ENCODE data around the gene CENPX. TPM values are rescaled to one million over a fixed set of nuclear protein-coding genes. Genes with fewer than 3 reads are reported as not detected.

The CENPX gene
- polyA plus RNA-seq, 12 donors: 26.1 to 35.6 (median 30.8) TPM; not detected in 1

GRCh38 chr17:82028966-82029365 is 6.3 kb upstream of the CENPX start:
- DNase-seq: no peak

- no peak for DNase-seq
Measured at GRCh38 chr17:82028246-82028645, 5.6 kb upstream of the CENPX start.

DNA sequence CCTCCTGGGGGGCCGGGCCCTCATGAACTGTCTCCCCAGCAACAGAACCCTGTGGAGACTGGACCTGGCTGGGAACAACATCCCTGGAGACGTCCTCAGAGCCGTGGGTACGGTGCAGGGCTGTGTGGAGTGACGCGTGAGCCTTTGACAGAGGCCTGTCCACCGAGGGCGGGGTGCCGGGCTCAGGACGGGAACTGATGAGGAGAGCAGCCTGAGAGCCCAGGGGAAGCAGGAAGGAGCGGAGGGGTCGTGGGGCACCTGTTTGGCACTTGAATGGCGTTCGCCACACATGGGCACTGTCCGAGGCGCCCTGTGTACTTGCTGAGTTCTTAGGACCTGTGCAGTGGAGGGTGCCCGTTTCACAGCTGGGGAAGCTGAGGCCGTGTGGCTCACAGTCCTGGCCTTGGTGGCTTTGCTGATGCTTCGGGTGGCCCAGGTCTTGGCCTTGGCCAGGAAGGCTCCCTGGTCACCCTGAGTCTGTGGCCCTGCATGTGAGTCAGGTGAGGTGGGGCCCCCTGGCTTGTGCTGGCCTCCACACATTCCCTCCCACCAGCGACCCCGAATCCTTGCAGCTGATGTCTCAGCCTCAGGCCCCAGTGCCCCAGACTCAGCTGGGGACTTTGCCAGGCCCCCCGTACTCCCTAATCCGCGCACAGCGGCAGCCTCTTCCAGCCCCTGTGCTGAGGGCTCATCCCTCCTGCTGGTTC is 2.9 kb upstream of the CENPX start:
- no peak for DNase-seq

DNA sequence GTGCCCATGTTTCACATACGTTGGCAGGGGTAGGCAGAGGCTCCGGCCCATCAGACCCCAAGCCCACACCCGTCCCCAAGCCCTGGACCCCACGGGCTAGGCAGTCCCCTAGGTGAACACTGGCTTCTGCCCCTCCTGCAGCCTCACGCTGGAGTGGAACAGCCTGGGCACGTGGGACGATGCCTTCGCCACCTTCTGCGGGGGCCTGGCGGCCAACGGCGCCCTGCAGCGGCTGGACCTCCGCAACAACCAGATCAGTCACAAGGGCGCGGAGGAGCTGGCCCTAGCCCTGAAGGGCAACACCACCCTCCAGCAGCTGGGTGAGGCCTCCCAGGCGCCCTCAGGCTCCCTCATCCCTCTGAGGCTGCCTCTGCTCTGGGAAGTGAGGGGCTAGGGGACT is 2.2 kb upstream of the CENPX start:
- DNase-seq: no peak

DNA sequence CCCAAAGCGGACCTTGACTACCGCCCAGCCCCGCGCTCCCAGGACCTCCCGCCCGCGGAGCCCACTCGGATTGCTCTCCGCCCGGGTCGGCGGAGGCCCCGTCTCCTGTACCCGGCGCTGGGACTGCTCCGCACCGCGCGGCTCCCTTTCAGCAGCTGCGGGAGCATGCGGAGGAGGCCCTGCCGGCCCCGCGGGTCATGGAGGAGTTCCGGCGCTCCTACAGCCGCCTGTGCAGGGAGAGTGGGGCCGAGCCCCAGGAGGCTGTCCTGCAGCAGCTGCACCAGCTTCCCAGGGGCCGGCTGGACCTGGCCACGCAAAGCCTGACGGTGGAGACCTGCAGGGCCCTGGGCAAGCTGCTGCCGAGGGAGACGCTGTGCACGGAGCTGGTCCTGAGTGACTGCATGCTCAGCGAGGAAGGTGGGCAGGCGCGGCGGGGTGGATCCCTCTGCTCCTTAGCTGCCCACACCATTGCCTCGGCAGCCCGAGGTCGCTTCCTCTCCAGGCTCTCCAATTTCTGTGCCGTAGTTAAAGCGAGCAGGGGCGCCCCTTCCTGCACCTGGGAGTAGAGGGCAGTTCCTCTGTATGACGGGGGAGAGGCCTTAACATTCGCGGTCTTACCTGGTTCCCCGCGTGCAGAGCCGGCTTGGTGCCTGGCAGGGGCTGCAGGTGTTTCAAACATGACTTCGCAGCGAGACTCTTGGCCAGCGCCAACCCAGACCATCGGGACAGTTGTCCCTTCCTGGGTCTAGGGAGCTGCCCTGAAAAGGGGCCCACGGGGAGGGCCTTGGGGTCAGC is 966 bp upstream of the CENPX start:
- no peak for DNase-seq

DNA sequence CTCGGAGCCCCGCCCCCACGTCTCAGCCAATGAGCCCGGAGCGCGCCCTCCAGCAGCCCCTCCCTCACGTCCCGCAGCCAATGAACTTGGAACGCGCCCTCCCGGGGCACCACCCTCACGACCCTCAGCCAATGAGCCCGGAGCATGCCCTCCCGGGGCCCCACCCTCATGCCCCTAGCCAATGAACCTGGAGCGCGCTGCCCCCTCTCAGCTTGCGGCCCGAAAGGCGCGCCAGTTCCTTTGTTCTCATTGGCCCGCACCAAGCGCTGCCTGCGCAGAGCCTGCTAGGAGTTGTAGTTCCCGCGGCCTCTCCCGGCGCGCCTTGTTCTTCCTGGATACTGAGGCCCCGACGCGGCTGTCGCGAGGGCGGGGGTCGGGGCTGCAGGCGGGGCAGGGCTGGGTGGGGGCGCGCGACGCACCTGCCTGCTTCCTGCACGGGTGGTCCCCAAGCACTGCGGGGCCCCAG is 336 bp upstream of the CENPX start, which contains the start of gene LRRC45:
LRRC45 (plus strand) TSS at position 325 of the 466 bp plus-strand sequence. CDS start 339 bp downstream, outside the sequence.
- peak; percentile 99 for DNase-seq

- no peak for DNase-seq
Measured at GRCh38 chr17:82021900-82022309, 773 bp downstream of the CENPX start.

DNA sequence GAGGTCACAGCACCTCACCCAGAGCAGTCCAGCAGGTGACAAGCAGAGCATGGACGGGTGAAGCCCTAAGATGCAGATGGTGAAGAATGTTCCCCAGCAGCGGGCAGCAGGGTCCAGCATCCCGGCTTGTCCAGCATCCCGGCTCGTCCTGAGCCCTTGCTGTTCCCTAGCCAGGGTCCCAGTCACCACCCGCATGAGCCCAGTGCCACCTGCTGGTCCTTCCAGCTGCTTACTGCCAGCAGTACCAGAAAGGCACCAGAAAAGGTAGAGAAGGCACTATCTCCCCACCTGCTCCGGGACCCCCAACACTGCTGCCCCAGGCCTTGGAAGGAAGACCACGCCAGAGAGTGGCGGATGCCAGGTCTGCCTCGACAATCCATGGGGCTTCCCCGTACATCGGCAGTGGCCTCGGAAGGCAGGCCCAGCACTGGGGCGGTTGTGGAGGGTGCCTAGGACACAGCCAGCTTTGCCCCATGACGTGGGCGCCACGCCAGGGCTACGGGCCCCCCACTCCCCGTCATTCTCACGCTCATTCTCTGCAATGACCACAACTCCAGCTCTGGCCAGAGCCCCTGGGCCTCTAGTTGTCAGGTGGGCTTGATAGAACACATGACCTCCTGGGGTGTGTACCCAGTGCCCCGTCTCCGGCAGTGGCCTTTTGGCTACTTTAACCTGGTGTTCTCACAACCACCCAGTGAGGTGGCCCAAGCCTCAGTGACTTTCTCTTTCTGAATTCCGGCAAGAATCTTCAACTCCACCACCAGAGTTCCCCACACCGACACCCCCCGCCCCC is 1.4 kb downstream of the CENPX start:
- peak; percentile 56 for DNase-seq

- no peak for DNase-seq
Measured at GRCh38 chr17:82020572-82021106, 2.0 kb downstream of the CENPX start.

DNA sequence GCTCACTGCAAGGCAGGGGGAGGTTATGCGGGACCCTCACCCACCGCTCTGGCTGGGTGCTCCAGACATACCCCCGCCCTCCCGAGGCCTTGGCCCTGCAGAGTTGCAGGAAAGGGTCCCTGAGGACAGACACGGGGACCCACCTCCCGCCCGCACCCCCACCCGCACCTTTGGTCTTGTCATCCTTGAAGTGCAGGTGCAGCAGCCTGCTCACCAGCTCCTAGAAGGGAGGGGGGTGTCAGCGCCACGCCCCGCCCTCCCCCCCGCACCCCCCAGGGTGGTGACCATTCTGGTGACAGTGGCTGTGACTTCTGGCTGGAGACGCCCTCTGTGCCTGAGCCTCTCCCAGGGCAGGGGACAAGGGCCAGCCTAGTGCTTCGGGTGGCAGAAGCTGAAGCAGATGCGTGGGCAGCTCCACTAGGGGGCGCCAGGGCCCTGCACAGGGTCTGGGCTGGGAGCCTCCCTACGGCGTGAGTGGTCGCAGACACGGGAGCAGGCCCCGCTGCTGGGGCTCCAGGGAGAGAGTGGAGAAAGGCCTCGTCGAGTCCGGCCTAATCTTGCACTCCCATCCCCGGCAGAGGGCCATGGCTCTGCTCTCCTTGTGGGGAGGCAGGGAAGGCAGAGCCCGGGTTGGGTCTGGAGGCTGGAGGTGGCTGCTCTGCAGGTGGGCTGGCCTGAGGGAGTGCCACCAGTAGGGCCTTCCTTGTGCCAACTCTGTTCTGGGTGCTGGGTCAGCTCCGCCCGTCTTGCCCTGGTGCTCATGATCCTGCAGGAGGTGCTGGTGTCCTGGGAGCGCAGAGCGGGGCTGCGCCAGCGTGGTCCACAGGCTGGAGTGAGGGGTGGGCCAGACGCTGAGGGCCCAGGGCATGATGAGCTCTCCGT is 2.7 kb downstream of the CENPX start:
- no peak for DNase-seq

GRCh38 chr17:82018989-82019689 is 3.5 kb downstream of the CENPX start:
- no peak for DNase-seq

DNA sequence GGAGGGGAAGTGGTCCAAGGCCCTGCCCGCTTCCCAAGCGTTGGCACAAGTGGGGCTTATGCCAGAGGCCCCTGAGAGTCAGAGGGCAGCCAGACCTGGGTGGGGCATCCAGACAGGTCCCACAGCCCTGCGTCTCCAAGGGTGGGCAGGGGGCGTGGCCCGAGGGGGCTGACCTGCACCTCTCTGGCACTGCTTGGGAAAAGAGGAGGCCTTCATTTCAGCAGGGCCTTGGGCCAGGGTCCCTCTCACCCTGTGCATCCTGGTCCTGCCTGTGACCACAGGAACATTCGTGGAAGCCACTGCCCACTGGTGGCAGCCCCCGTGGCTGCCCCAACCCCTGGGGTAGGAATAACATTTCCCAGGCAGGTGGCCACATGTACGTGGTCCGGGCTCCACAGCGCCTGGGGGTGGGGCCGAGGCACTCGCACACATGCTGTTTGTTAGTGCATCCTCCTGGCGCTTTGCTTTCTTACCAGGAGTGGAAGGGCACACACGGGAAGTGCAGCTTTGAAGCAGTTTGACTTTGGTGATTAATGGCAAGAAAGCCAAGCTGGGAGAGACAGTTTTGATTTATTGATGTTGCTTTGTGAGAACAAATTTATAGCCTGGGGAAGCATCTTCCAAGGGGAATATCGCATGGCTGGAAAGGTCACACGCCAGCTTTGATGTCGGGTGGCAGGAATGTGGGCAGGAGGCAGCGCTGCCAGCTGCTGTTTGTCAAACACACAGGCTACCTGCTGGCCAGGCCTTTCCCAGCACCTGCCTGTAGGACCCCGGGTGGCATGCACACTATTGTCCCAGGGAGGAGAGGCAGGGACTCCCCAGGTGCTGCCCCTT is 4.3 kb downstream of the CENPX start:
- no peak for DNase-seq

DNA sequence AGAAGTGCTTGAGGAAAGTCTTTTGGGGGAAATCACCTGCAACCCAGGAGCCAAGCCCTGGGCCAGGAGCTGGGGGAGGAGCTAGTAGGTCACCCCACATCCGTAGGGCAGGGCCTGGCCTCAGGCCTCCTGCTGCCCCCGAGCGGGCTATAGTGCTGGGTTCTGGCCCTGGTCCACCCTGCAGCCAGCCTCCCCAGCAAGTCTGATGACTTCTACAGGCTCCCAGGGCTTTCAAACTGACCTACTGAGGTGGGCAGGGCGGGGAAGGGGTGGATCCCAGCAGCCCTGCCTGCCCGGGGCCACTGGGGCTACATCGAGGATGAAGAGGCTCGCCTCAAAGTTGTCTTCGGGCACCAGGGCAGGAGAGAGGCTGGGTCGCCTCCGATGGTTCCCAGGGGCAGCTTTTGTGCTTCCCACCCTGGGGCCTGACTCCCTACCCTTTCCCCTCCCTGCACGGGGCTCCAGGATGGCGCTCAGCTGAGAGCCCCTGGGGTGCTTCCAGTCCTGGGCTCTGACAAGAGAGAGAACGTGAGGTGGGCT is 5.0 kb downstream of the CENPX start:
- no peak for DNase-seq

GRCh38 chr17:82016875-82017459 is 5.7 kb downstream of the CENPX start:
- DNase-seq: no peak

- DNase-seq: no peak
Measured at GRCh38 chr17:82016061-82016874, 6.4 kb downstream of the CENPX start.

DNA sequence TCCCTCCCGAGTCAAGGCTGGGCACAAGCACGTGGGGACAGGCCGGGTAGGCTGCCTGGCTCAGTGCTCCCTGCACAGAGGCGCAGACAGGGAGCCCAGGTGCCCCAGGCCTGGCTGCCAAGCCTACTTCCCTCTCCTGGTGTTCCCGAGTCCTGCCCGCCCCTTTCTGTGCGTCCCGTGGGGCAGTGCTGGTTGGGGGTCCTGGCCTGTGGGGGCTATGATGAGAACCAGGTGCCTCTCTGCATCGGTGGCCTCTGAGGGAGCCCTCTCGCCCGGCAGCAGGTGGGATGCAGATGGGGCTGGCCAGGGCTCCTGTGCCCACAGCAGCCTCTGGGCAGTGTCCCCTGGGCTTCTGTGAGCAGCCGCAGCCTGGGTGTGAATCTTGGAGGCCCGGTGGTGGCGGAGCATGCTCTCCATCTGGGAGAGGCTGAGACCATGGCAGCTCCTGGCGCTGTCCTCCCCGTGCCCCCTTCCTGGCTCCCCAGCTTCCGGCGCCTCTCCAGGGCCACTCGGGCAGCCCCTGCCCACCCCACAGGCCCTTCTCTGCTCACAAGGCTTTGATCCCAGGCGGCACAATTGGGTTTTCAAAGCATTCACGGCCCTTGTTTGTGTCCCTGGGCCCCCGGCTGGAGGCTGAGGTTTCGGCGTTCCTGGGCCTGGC is 7.2 kb downstream of the CENPX start:
- DNase-seq: no peak

DNA sequence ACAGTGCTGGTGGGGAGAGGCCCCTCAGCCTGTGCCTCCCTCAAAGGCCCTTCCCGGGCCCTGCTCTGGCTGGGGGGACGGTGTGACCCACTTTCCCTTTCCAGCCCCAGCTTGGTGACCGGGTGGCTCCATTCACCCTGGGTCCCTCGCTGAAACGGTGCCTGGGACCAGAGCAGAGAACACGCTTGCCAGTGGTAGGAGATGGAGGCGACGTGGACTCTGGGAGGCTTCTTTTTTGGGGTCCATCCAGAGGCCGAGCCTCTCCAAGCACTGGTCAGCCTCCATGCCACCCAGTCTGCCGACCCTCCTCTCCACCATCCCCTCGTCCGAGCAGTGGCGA is 7.7 kb downstream of the CENPX start:
- no peak for DNase-seq

Measured in muscle of arm (tissue), 12 donors.